ENCODE measurements around the gene C17orf67.

C17orf67 gene

GRCh38 chr17:56832446-56832845 is 1.3 kb downstream of the C17orf67 start:
- DNase-seq, result no peak

DNA sequence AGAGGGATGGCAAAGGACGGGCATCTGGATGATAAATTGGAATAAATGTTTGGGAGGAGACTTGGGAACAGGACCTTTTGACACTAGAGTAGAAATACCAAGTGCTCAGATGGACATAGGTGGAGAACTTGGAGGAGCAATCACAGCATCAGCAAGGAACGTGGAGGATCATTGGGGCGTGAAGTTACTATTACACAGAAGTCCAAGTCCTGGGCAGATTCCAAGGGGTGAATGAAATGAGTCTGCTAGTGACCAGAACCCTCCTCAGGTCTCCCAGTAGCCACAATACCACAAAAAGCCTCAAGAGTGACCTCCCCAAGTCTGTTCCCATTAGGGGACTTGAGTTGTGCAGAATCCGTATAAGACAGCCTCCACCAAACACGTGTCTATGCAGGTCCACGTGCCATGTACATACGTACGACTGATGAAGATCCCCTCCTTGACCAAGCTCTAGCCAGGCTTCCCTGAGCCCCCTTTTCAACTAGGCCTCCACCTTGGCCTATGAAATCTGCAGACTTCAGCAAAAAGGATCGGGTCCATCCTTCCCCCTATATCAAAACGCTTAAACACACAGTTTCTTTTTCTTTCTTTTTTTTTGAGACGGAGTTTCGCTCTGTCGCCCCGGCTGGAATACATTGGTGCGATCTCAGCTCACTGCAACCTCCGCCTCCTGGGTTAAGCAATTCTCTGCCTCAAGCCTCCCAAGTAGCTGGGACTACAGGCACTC is 2.2 kb downstream of the C17orf67 start:
- DNase-seq, result no peak

- DNase-seq, result no peak
These were observed 2.9 kb downstream of the C17orf67 start for GRCh38 chr17:56830726-56831368.

GRCh38 chr17:56826611-56827414 is 6.9 kb downstream of the C17orf67 start:
- no peak for DNase-seq

DNA sequence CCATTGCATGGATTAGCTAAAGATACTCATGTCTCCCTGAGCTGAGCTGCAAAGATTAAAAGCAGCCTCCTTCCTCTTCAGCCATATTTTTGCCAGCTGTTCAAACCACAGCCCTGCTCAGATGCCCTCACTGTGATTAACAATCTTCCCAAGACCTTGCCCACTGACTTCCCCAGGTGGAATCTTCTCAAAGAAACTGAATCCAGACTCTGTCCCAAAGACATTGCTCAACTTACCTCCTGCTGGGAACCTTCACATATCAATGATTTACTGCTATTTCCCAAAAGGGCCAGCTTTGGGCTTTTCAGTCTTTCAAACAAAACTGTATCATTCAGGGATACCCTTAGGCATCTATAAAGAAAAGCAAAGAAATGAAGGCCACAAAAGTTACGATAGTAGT is 9.2 kb downstream of the C17orf67 start:
- DNase-seq, result no peak

GRCh38 chr17:56823848-56824247 is 9.9 kb downstream of the C17orf67 start:
- no peak for DNase-seq

- DNase-seq, result no peak
These were observed 11.0 kb downstream of the C17orf67 start for GRCh38 chr17:56822725-56823124.

DNA sequence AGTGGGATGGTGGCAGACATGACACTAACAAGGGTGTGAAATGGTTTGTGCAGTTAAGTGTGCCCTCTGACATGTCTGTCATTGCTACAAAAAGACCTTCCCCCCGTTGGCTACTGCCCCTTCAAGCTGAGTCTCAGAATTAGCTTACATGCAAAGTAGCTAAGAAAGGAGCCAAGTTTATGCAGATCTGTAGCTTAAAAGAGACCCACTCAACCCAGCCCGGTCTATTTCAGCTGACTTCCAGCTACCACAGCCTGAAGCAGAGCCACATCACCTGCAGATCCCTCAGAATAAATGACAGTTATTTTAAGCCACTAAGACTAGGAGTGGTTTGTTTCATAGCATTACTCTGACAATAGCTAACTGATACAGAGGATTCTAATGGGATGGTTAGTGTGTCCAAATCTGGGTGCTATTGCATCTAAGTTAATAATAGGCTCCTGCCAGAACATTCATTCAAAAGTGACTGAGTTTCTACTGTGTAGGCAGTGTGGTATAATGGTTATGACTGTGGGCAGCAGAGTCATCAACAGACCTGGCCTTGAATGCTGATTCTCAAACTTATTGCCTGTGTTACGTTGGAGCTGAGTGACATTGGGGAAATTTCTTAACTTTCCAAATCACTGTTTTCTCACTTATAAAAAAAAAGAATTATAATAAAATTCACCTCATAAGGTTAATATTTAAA is 11.7 kb downstream of the C17orf67 start:
- no peak for DNase-seq

GRCh38 chr17:56820207-56820606 is 13.5 kb downstream of the C17orf67 start:
- DNase-seq, result no peak

GRCh38 chr17:56819431-56820145 is 14.1 kb downstream of the C17orf67 start:
- DNase-seq, result peak; percentile 70 to 79

- DNase-seq, result no peak
These were observed 14.7 kb downstream of the C17orf67 start for GRCh38 chr17:56819030-56819429.

- DNase-seq, result no peak
These were observed 16.7 kb downstream of the C17orf67 start for GRCh38 chr17:56817066-56817465.

- no peak for DNase-seq
These were observed 18.0 kb downstream of the C17orf67 start for GRCh38 chr17:56815711-56816110.

DNA sequence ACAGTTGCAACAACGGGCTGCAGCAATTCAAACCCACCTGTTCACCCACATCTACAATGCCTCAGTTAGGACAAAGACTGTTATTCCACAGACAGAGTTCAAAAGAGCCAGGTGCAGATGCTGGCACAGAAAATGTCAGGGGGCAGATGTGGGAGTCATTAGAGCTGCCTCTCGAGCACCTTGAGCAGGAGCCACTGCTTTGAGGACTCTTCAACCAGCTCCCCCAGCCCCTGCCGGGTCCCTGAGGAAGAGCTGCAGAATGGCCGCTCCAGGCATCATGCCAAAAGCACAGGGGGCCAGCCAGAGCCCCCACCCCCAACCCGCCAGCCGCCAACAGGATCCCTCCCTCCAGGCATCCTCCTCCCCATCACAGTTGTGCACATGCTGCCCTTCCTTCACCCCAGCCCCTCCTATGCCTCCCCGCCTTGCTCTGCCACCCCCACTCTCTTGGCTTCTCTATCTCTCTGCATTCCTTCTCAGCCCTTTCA is 20.8 kb downstream of the C17orf67 start:
- no peak for DNase-seq

DNA sequence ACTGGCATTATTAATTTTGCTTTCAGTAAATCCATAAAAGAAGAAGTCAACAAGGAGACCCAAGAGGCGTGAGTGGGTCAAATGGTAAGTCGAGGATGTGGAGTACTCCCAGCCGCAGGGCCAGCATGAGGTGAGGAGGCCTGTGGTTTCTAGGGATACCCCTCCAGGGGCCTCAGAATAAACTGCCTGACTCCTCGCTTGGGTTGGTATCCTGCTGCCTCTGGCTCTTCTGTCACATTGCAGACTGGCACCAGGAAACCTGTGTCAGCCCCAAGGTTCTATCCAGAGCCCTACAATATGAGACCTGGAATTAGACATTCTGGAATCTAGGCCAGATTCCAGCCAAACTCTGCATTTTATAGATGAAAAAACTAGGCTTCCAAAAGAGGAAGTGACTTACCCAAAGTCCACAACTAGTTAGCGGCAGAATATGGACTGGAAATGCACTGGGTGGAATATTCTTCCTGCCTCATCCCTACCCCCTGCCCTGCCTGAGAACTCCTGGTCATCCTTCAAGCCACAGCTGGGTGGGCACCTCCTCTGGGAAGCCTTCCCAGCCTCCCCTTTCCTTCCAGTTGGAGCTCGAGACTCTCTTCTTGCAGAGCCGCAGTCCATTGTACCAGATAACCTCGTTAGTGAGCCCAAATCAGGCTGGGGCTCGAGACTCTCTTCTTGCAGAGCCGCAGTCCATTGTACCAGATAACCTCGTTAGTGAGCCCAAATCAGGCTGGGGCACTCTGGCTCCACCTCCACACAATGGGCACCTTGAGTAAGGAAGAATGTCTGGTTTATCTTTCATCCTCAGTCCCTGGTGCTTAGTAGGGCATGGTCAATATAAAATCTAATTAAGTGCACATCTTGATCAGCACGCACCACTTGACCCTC is 22.6 kb downstream of the C17orf67 start:
- no peak for DNase-seq

- DNase-seq, result no peak
These were observed 23.4 kb downstream of the C17orf67 start for GRCh38 chr17:56810343-56810742.

- DNase-seq, result no peak
These were observed 23.9 kb downstream of the C17orf67 start for GRCh38 chr17:56809820-56810179.

GRCh38 chr17:56809106-56809819 is 24.5 kb downstream of the C17orf67 start:
- no peak for DNase-seq

DNA sequence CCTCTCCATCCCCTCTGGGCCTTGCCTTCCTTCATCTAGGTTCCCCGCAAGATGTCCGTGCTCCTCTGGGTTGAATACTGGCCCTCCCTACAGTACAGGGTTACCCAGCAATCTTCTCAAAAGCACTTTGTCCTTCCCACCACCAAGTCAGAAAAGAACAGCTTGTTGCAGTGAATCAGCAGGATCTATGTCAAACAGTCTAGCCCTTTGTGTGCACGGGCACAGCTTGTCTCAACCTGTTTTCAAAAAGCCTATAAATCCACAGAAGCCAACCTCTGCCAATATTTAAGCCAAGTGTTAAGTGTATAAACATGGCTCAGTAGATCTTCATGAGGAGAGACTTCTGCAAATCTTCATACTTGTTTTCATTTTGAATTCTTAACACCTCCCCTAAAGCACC is 25.2 kb downstream of the C17orf67 start:
- DNase-seq, result no peak

DNA sequence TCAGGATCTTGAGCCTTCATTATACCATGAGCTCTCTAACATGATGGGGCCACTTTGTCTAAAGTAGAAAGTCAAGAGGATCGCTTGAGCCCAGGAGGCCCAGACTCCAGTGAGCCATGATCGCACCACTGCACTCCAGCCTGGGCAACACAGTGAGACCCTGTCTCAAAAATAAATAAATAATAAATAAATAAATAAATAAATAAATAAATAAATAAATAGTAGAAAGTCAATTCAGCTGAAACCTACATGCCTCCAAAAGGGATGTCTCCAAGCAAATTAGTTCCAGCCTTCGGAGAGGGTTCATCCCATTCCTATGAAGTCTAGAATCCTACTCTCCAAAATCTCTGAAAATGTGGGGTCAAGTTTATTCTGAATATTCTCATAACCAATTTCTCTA is 26.0 kb downstream of the C17orf67 start:
- DNase-seq, result no peak

- no peak for DNase-seq
These were observed 26.8 kb downstream of the C17orf67 start for GRCh38 chr17:56806949-56807348.

Data from stimulated activated CD4-positive, alpha-beta T cell treated with anti-CD3 and anti-CD28 coated beads, Interleukin-2, amount 100 ng/mL, for 24 hours (primary cell).